HepG2 (cell line): ENCODE measurements around the gene GDF7. TPM values are rescaled to one million over a fixed set of nuclear protein-coding genes. Genes with fewer than 3 reads are reported as not detected.

ENCODE experiments used
- ATRX ChIP-seq: sonication (generic); formaldehyde crosslinking; IDR thresholded peaks from 2 replicates; pipeline ENCODE4 v1.4.0; 2020; ENCODE audit warnings: missing genetic modification reagents, borderline replicate concordance
- MTA1 ChIP-seq: sonication (generic); formaldehyde crosslinking; IDR thresholded peaks from 2 replicates; pipeline ENCODE4 v1.4.0; 2020; ENCODE audit warnings: missing genetic modification reagents, mild to moderate bottlenecking, borderline replicate concordance
- RXRA ChIP-seq: sonication (generic); formaldehyde crosslinking; IDR thresholded peaks from 2 replicates; pipeline ENCODE4 v1.5.1; 2020; ENCODE audit warnings: missing genetic modification reagents
- SRSF1 ChIP-seq: fragments of 200-400 bp; formaldehyde crosslinking; optimal IDR thresholded peaks from 2 replicates; pipeline ENCODE3; 2017; ENCODE audit warnings: mild to moderate bottlenecking, low read depth, low read length, moderate library complexity
- ZFP36 ChIP-seq: fragments of 150-350 bp; IDR thresholded peaks from 2 replicates; pipeline ENCODE4 v1.6.1; 2018; ENCODE audit warnings: borderline replicate concordance, low read length, low read depth; ENCODE audit not compliant: partially characterized antibody
- ZNF367 ChIP-seq: sonication (generic); formaldehyde crosslinking; IDR thresholded peaks from 2 replicates; pipeline ENCODE4 v1.4.0; 2020; ENCODE audit warnings: missing genetic modification reagents, borderline replicate concordance
- ZNF430 ChIP-seq: sonication (generic); formaldehyde crosslinking; IDR thresholded peaks from 2 replicates; pipeline ENCODE4 v1.9.0; 2021; ENCODE audit warnings: mild to moderate bottlenecking, missing genetic modification reagents
- ZNF44 ChIP-seq: sonication (generic); formaldehyde crosslinking; IDR thresholded peaks from 2 replicates; pipeline ENCODE4 v1.5.1; 2020; ENCODE audit warnings: mild to moderate bottlenecking, missing genetic modification reagents
- ZSCAN31 ChIP-seq: sonication (generic); formaldehyde crosslinking; IDR thresholded peaks from 2 replicates; pipeline ENCODE4 v1.5.0; 2020; ENCODE audit warnings: low read depth, mild to moderate bottlenecking, missing genetic modification reagents
- polyA plus RNA-seq, 8 experiments: library from polyadenylated mRNA; depleted of rRNA in 3 of 8; stranded (reverse) in 7 of 8; unstranded in 1 of 8; fragments of >200 nt; fragmentation: Illumina TruSeq in 4 of 8; extraction: Trizol in 4 of 8; gene quantifications; 2 replicates each; pipeline versions ENCODE4 v1.2.1 to v1.2.3, GENCODE V29; 2011 to 2016; ENCODE audit warnings: low read depth in 4 of 8, missing spikeins in 1 of 8, mixed read lengths in 1 of 8; ENCODE audit not compliant: insufficient read depth in 1 of 8
- total RNA-seq, 5 experiments: library from RNA; depleted of rRNA; stranded (reverse); fragments of >200 nt; fragmentation: Illumina TruSeq; extraction: Trizol; gene quantifications; 2 replicates each; pipeline ENCODE4 v1.2.3, GENCODE V29; 2016; ENCODE audit warnings: low read depth in 1 of 5
- TF ChIP-seq, protein P1 (sequence below): IDR thresholded peaks from 2 replicates; pipeline ENCODE4 v1.6.1; 2012; ENCODE audit warnings: low read depth, low read length, improper control_type of control experiment

The GDF7 gene
- total and polyA plus RNA-seq, 2 of the 13 experiments (the other 11 are each of a cell fraction or from before 2014, with no cell fraction given): 1.6 to 15.0 TPM

DNA sequence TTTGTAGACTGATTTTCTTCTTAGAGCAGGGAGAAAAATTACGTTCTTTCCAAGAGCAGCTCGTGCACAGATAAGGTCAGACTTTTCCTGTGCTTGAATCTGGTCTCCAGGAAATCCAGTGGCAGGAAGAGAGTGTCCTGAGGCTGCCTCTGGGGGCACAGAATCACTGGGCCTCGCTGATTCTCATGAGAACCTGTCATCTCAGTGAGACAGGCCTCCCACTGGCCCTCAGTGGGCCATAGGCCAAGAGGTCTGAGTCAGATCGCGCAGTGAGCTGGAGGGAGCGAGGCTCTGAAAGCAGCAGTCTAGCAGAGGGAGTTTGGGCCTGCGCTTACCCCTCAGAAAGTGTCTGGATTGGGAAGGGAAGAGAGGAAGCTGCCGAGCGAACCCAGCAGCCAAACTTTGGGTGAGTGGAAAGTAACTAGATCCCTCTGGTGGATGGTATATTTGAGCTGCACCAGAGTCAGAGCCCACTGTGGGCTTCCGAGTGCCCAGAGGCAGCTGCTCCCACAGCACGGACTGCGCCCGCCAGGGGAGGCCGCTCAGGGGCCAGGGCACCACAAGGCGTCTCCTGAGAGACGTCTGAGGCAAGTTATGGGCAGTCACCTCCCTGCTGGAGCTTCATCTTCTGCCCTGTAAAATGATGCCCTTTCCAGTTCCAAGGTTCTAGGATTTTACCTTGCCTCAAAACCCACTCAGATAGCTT is 8.2 kb downstream of the GDF7 start (continued):
- TF ChIP-seq ZNF44 (CRISPR knock-in tag): 0 out of 2 replicates have a peak, but pooled peaks have one; percentile 18
- TF ChIP-seq SRSF1: peak; percentile 66
- no peak for TF ChIP-seq ZNF367 (CRISPR knock-in tag)
- TF ChIP-seq ZFP36: no peak
- no peak for TF ChIP-seq MTA1 (CRISPR knock-in tag)
- TF ChIP-seq ZNF430 (CRISPR knock-in tag): no peak
- TF ChIP-seq, protein P1, sequence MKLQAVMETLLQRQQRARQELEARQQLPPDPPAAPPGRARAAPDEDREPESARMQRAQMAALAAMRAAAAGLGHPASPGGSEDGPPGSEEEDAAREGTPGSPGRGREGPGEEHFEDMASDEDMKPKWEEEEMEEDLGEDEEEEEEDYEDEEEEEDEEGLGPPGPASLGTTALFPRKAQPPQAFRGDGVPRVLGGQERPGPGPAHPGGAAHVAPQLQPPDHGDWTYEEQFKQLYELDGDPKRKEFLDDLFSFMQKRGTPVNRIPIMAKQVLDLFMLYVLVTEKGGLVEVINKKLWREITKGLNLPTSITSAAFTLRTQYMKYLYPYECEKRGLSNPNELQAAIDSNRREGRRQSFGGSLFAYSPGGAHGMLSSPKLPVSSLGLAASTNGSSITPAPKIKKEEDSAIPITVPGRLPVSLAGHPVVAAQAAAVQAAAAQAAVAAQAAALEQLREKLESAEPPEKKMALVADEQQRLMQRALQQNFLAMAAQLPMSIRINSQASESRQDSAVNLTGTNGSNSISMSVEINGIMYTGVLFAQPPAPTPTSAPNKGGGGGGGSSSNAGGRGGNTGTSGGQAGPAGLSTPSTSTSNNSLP: no peak
- TF ChIP-seq ATRX (CRISPR knock-in tag): no peak
- TF ChIP-seq ZSCAN31 (CRISPR knock-in tag): 0 out of 2 replicates have a peak, but pooled peaks have one; percentile 23
- TF ChIP-seq RXRA (CRISPR knock-in tag): peak; percentile 20; the same call in 1 of the 2 replicates
